Measurements from ENCODE around the gene UNK. TPM values are rescaled to one million over a fixed set of nuclear protein-coding genes. Genes with fewer than 3 reads are reported as not detected.

UNK gene
- total and polyA plus RNA-seq, 9 of the 15 experiments (the other 6 are each of a cell fraction or from before 2014, with no cell fraction given): 12.8 to 38.6 (median 24.8) TPM

- TF ChIP-seq, protein P1, sequence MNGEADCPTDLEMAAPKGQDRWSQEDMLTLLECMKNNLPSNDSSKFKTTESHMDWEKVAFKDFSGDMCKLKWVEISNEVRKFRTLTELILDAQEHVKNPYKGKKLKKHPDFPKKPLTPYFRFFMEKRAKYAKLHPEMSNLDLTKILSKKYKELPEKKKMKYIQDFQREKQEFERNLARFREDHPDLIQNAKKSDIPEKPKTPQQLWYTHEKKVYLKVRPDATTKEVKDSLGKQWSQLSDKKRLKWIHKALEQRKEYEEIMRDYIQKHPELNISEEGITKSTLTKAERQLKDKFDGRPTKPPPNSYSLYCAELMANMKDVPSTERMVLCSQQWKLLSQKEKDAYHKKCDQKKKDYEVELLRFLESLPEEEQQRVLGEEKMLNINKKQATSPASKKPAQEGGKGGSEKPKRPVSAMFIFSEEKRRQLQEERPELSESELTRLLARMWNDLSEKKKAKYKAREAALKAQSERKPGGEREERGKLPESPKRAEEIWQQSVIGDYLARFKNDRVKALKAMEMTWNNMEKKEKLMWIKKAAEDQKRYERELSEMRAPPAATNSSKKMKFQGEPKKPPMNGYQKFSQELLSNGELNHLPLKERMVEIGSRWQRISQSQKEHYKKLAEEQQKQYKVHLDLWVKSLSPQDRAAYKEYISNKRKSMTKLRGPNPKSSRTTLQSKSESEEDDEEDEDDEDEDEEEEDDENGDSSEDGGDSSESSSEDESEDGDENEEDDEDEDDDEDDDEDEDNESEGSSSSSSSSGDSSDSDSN (IDR thresholded peaks at IDR 0.05; ENCODE audit: borderline replicate concordance in 1 of 2, low read depth in 2 of 2, low read length in 2 of 2): 0 out of 4 replicates have a peak, but pooled peaks of 1 of the 2 experiments have one; percentile 9
- TF ChIP-seq, protein P2, sequence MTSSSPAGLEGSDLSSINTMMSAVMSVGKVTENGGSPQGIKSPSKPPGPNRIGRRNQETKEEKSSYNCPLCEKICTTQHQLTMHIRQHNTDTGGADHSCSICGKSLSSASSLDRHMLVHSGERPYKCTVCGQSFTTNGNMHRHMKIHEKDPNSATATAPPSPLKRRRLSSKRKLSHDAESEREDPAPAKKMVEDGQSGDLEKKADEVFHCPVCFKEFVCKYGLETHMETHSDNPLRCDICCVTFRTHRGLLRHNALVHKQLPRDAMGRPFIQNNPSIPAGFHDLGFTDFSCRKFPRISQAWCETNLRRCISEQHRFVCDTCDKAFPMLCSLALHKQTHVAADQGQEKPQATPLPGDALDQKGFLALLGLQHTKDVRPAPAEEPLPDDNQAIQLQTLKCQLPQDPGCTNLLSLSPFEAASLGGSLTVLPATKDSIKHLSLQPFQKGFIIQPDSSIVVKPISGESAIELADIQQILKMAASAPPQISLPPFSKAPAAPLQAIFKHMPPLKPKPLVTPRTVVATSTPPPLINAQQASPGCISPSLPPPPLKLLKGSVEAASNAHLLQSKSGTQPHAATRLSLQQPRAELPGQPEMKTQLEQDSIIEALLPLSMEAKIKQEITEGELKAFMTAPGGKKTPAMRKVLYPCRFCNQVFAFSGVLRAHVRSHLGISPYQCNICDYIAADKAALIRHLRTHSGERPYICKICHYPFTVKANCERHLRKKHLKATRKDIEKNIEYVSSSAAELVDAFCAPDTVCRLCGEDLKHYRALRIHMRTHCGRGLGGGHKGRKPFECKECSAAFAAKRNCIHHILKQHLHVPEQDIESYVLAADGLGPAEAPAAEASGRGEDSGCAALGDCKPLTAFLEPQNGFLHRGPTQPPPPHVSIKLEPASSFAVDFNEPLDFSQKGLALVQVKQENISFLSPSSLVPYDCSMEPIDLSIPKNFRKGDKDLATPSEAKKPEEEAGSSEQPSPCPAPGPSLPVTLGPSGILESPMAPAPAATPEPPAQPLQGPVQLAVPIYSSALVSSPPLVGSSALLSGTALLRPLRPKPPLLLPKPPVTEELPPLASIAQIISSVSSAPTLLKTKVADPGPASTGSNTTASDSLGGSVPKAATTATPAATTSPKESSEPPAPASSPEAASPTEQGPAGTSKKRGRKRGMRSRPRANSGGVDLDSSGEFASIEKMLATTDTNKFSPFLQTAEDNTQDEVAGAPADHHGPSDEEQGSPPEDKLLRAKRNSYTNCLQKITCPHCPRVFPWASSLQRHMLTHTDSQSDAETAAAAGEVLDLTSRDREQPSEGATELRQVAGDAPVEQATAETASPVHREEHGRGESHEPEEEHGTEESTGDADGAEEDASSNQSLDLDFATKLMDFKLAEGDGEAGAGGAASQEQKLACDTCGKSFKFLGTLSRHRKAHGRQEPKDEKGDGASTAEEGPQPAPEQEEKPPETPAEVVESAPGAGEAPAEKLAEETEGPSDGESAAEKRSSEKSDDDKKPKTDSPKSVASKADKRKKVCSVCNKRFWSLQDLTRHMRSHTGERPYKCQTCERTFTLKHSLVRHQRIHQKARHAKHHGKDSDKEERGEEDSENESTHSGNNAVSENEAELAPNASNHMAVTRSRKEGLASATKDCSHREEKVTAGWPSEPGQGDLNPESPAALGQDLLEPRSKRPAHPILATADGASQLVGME (CRISPR knock-in tag; IDR thresholded peaks at IDR 0.05): peak; percentile 85; the same call in 1 of the 2 replicates
- TF ChIP-seq GATA2 (CRISPR knock-in tag; IDR thresholded peaks at IDR 0.05) (no peak), RCOR1 (IDR thresholded peaks at IDR 0.05; ENCODE audit: borderline replicate concordance in 1 of 2, low read depth in 2 of 2, low read length in 2 of 2) (peak in 1 of 2 experiments; percentile 23; a peak in 2 of 4 replicates), TSC22D4 (tag; IDR thresholded peaks at IDR 0.05) (no peak), NFIX (CRISPR knock-in tag; IDR thresholded peaks at IDR 0.05; ENCODE audit: low read depth) (no peak), SMARCB1 (IDR thresholded peaks at IDR 0.05; ENCODE audit: insufficient read length, low read depth) (no peak), FOS (IDR thresholded peaks at IDR 0.05; ENCODE audit: extremely low read depth, insufficient read length) (peak; percentile 70), ZBTB5 (IDR thresholded peaks at IDR 0.05) (no peak), COPS2 (conservative IDR thresholded peaks at IDR 0.05) (no peak), MLX (CRISPR knock-in tag; conservative IDR thresholded peaks at IDR 0.05) (0 out of 4 replicates have a peak, but pooled peaks of 1 of the 2 experiments have one; percentile 79), OTX1 (CRISPR knock-in tag; IDR thresholded peaks at IDR 0.05) (peak; percentile 61; the same call in 1 of the 2 replicates), DEAF1 (CRISPR knock-in tag; IDR thresholded peaks at IDR 0.05) (peak; percentile 66)
These were observed 70.9 kb downstream of the UNK start, which contains the start of gene WBP2 (continued) for GRCh38 chr17:75855310-75856061.
